Measurements from ENCODE around the gene SEMA4D.
"Not testable (repeated sequence)": the region's sequence is repeated elsewhere in the genome, so short reads cannot be mapped to it uniquely, and the experiment has no call there.

DNA sequence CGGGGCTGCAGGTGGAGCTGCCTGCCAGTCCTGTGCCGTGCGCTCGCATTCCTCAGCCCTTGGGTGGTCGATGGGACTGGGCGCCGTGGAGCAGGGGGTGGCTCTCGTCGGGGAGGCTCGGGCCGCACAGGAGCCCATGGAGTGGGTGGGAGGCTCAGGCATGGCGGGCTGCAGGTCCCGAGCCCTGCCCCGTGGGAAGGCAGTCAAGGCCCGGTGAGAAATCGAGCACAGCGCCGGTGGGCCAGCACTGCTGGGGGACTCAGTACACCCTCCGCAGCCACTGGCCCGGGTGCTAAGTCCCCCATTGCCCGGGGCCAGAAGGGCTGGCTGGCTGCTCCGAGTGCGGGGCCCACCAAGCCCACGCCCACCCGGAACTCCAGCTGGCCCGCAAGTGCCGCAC lies 17.5 kb downstream of the SEMA4D start:
- TF ChIP-seq, protein P1, sequence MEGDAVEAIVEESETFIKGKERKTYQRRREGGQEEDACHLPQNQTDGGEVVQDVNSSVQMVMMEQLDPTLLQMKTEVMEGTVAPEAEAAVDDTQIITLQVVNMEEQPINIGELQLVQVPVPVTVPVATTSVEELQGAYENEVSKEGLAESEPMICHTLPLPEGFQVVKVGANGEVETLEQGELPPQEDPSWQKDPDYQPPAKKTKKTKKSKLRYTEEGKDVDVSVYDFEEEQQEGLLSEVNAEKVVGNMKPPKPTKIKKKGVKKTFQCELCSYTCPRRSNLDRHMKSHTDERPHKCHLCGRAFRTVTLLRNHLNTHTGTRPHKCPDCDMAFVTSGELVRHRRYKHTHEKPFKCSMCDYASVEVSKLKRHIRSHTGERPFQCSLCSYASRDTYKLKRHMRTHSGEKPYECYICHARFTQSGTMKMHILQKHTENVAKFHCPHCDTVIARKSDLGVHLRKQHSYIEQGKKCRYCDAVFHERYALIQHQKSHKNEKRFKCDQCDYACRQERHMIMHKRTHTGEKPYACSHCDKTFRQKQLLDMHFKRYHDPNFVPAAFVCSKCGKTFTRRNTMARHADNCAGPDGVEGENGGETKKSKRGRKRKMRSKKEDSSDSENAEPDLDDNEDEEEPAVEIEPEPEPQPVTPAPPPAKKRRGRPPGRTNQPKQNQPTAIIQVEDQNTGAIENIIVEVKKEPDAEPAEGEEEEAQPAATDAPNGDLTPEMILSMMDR (IDR thresholded peaks at IDR 0.05; ENCODE audit: low read length): not testable (repeated sequence)
- not testable (repeated sequence) for TF ChIP-seq EZH2 (IDR thresholded peaks at IDR 0.05; ENCODE audit: borderline replicate concordance, low read length)

Measured in OCI-LY1 (cell line).